HL-60 (cell line): Measurements from ENCODE around the gene MLLT1.

Source experiments
- CTCF ChIP-seq: IDR thresholded peaks from one replicate; pipeline ENCODE4 v1.5.1; 2011; ENCODE audit warnings: low read length, control low read depth, inconsistent platforms; ENCODE audit not compliant: insufficient read depth
- REST ChIP-seq: IDR thresholded peaks from 2 replicates; pipeline ENCODE4 v1.6.1; 2012; ENCODE audit warnings: low read depth; ENCODE audit not compliant: insufficient replicate concordance

- no peak for TF ChIP-seq CTCF
- no peak for TF ChIP-seq REST
These were observed 9.6 kb downstream of the MLLT1 start for GRCh38 chr19:6270076-6270745.
